Effector memory CD4-positive, alpha-beta T cell (primary cell): Measurements from ENCODE around the gene HMOX1.

ENCODE experiments used
- DNase-seq, 3 donors: peaks; one replicate each; pipeline ENCODE4 v3.0.0-alpha.2; 2020
- H3K27ac ChIP-seq: 2 replicates; pipeline ENCODE4 v1.7.0; 2013; ENCODE audit warnings: mild to moderate bottlenecking, low read length, moderate library complexity; ENCODE audit not compliant: insufficient read depth, poor library complexity, severe bottlenecking
- H3K27me3 ChIP-seq: replicated peaks from 2 replicates; pipeline ENCODE4 v1.7.0; 2013; ENCODE audit warnings: mild to moderate bottlenecking, low read length; ENCODE audit not compliant: insufficient read depth, control insufficient read depth, poor library complexity, severe bottlenecking
- H3K36me3 ChIP-seq: 2 replicates; pipeline ENCODE4 v1.7.0; 2013; ENCODE audit warnings: mild to moderate bottlenecking, low read length, moderate library complexity; ENCODE audit not compliant: control insufficient read depth, insufficient read depth
- H3K4me1 ChIP-seq: 2 replicates; pipeline ENCODE4 v1.7.0; 2013; ENCODE audit warnings: low read length, mild to moderate bottlenecking; ENCODE audit not compliant: control insufficient read depth, insufficient read depth, poor library complexity, severe bottlenecking
- H3K4me3 ChIP-seq: 2 replicates; pipeline ENCODE4 v1.7.0; 2013; ENCODE audit warnings: low read length, low read depth, mild to moderate bottlenecking; ENCODE audit not compliant: insufficient read depth, poor library complexity, severe bottlenecking
- H3K9me3 ChIP-seq: 2 replicates; pipeline ENCODE4 v1.7.0; 2013; ENCODE audit warnings: mild to moderate bottlenecking, low read length, moderate library complexity; ENCODE audit not compliant: control insufficient read depth

Gene HMOX1

GRCh38 chr22:35367331-35367886 is 13.5 kb upstream of the HMOX1 start:
- H3K36me3 ChIP-seq: no peaks in the 10 kb centered on the region
- H3K27ac ChIP-seq: no peak overlapping the region
- no peak for DNase-seq
- peaks cover 3% of the 10 kb centered on the region for H3K4me1 ChIP-seq
- H3K27me3 ChIP-seq: no peaks in the 10 kb centered on the region
- no peak overlapping the region for H3K4me3 ChIP-seq
- no peaks in the 10 kb centered on the region for H3K9me3 ChIP-seq

- H3K4me1 ChIP-seq: peaks cover 3% of the 10 kb centered on the region
- H3K36me3 ChIP-seq: no peaks in the 10 kb centered on the region
- H3K4me3 ChIP-seq: no peak overlapping the region
- H3K27ac ChIP-seq: no peak overlapping the region
- DNase-seq: no peak
- H3K27me3 ChIP-seq: no peaks in the 10 kb centered on the region
- no peaks in the 10 kb centered on the region for H3K9me3 ChIP-seq
Observed at GRCh38 chr22:35368386-35368785, 12.5 kb upstream of the HMOX1 start.

GRCh38 chr22:35369996-35370395 is 10.9 kb upstream of the HMOX1 start:
- DNase-seq: no peak
- Histone ChIP-seq H3K4me1 (peaks cover 3% of the 10 kb centered on the region), H3K9me3 (no peaks in the 10 kb centered on the region)

GRCh38 chr22:35373781-35374180 is 7.1 kb upstream of the HMOX1 start:
- Histone ChIP-seq H3K36me3 (no peaks in the 10 kb centered on the region), H3K27ac (no peak overlapping the region), H3K4me3 (no peak overlapping the region), H3K4me1 (peaks cover 8% of the 10 kb centered on the region), H3K9me3 (no peaks in the 10 kb centered on the region), H3K27me3 (no peaks in the 10 kb centered on the region)
- DNase-seq: no peak

More at GRCh38 chr22:35369996-35370395, 10.9 kb upstream of the HMOX1 start:
- H3K27me3 ChIP-seq: no peaks in the 10 kb centered on the region
- H3K4me3 ChIP-seq: no peak overlapping the region
- H3K27ac ChIP-seq: no peak overlapping the region
- no peaks in the 10 kb centered on the region for H3K36me3 ChIP-seq

- Histone ChIP-seq H3K36me3 (no peaks in the 10 kb centered on the region), H3K27ac (no peak overlapping the region), H3K4me1 (peaks cover 8% of the 10 kb centered on the region), H3K27me3 (no peaks in the 10 kb centered on the region), H3K9me3 (no peaks in the 10 kb centered on the region), H3K4me3 (no peak overlapping the region)
- DNase-seq: no peak
Observed at GRCh38 chr22:35375031-35375430, 5.9 kb upstream of the HMOX1 start.

GRCh38 chr22:35375526-35375925 is 5.4 kb upstream of the HMOX1 start:
- Histone ChIP-seq H3K36me3 (no peaks in the 10 kb centered on the region), H3K9me3 (no peaks in the 10 kb centered on the region), H3K27me3 (no peaks in the 10 kb centered on the region), H3K4me3 (no peak overlapping the region), H3K27ac (no peak overlapping the region), H3K4me1 (peaks cover 8% of the 10 kb centered on the region)
- no peak for DNase-seq

GRCh38 chr22:35376728-35377472 is 4.0 kb upstream of the HMOX1 start:
- Histone ChIP-seq H3K4me1 (peaks cover 14% of the 10 kb centered on the region), H3K36me3 (no peaks in the 10 kb centered on the region), H3K9me3 (no peaks in the 10 kb centered on the region), H3K4me3 (no peak overlapping the region), H3K27me3 (no peaks in the 10 kb centered on the region), H3K27ac (no peak overlapping the region)
- DNase-seq: no peak

GRCh38 chr22:35377735-35378134 is 3.2 kb upstream of the HMOX1 start:
- H3K4me1 ChIP-seq: peaks cover 12% of the 10 kb centered on the region
- DNase-seq: no peak
- no peaks in the 10 kb centered on the region for H3K27me3 ChIP-seq
- no peaks in the 10 kb centered on the region for H3K36me3 ChIP-seq
- no peak overlapping the region for H3K4me3 ChIP-seq
- no peaks in the 10 kb centered on the region for H3K9me3 ChIP-seq
- H3K27ac ChIP-seq: no peak overlapping the region

GRCh38 chr22:35378621-35379020 is 2.3 kb upstream of the HMOX1 start:
- no peak overlapping the region for H3K27ac ChIP-seq
- H3K4me3 ChIP-seq: no peak overlapping the region
- no peak for DNase-seq
- H3K9me3 ChIP-seq: no peaks in the 10 kb centered on the region
- no peaks in the 10 kb centered on the region for H3K27me3 ChIP-seq
- no peaks in the 10 kb centered on the region for H3K36me3 ChIP-seq
- H3K4me1 ChIP-seq: peaks cover 12% of the 10 kb centered on the region

GRCh38 chr22:35379146-35379993 is 1.5 kb upstream of the HMOX1 start:
- Histone ChIP-seq H3K27ac (no peak overlapping the region), H3K27me3 (no peaks in the 10 kb centered on the region), H3K36me3 (no peaks in the 10 kb centered on the region), H3K4me3 (no peak overlapping the region), H3K4me1 (peaks cover 12% of the 10 kb centered on the region), H3K9me3 (no peaks in the 10 kb centered on the region)
- DNase-seq: no peak
